Retinal pigment epithelial cell (primary cell): ENCODE data around the gene TREML4.

Experiments
- DNase-seq: peaks from one replicate; pipeline ENCODE4 v3.0.0-alpha.2; 2010; ENCODE audit warnings: low read depth
- H3K4me3 ChIP-seq: 2 replicates; pipeline ENCODE4 v1.5.1; 2011; ENCODE audit warnings: mild to moderate bottlenecking, low read length, control low read depth, moderate library complexity
- TF ChIP-seq, protein P1 (sequence below): conservative IDR thresholded peaks from 2 replicates; pipeline ENCODE4 v1.5.1; 2011; ENCODE audit warnings: low read depth, low read length, control low read depth, inconsistent platforms

Gene TREML4

DNA sequence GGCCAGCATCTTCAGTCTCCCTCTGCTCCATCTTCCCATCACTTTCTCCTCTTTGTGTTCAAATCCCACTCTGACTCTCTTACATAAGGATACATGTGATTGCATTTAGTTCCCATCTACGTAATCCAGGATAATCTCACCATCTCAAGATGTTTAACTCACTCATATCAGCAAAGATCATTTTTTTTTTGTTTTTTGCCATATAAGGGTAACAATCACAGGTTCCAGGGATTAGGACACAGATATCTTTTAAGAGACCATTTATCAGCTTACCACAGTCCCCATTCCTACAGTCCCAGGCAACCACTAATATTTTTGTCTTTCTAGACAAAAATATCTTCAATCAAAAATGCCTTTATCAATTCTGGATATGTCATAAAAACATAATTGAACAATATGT, 24.0 kb upstream of the TREML4 start:
- TF ChIP-seq, protein P1, sequence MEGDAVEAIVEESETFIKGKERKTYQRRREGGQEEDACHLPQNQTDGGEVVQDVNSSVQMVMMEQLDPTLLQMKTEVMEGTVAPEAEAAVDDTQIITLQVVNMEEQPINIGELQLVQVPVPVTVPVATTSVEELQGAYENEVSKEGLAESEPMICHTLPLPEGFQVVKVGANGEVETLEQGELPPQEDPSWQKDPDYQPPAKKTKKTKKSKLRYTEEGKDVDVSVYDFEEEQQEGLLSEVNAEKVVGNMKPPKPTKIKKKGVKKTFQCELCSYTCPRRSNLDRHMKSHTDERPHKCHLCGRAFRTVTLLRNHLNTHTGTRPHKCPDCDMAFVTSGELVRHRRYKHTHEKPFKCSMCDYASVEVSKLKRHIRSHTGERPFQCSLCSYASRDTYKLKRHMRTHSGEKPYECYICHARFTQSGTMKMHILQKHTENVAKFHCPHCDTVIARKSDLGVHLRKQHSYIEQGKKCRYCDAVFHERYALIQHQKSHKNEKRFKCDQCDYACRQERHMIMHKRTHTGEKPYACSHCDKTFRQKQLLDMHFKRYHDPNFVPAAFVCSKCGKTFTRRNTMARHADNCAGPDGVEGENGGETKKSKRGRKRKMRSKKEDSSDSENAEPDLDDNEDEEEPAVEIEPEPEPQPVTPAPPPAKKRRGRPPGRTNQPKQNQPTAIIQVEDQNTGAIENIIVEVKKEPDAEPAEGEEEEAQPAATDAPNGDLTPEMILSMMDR = no peak
- H3K4me3 ChIP-seq = no peak overlapping the region
- no peak for DNase-seq

DNA sequence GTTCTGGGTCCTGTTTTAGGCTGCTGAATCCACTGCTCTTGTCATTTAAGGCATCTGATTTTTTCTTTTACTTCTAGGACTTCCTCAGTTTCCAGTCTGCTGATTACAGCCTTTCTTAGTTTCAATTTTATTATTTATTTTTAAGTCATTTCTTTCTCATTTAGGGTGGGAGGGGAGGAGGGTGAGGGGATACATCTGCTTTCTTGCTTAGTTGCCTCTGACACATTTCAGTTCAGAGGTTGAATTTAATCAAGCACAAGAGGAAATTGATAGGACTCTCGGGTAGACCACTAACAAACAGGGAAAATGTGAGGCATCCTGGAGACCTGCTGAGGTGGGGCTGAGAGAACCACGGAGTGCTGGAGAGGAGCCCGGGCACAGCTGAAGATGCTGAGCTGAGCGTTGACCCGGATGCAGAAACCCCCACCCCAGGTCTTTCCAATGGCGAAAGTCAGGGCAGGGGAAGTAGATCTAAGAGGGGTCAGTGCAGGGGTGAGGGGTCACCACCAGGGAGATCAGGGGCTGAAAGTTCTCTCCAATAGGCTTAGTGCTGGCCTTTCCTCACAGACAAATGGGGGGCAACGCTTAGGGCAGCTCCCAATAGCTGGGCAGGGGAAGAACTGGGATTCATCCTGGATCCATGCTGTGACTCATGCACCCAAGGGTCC, 19.6 kb upstream of the TREML4 start:
- no peak overlapping the region for H3K4me3 ChIP-seq
- TF ChIP-seq, protein P1 = no peak
- no peak for DNase-seq

DNA sequence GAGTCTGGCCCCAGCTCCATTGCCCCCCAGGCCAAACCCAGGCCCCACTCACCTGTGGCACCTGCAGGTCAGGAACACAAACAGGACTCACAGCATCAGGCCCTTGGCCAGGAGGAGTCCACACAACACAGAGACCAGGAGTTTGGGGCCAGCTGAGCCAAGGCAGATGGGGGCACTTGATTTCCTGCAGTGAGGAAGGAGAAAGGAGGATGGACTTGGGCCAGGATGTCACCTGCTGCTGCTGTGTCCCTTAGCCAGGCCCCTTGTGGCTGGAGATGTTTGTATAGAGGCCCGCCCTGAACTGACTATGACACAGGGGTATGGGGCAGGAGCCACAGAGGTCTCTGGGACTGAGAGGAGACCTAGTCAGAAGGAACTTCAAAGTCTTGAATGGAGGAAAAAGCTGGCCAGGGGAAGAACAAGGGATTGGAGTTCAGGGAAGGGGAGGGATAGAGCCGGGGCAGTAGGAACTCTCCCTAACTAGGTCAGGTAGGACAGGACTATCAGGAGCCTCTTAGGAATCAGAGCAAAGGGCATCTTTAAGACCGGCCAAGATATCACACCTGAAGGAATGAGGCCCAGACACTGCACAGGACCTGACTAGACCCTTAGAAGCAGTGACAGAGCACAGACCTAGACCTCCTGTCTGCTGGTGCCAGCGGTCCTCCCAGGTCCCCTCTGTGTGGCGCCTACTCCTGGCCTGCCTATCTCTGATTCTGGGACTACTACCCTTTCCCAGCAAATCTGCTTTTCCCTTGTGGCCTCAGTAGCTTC, 18.4 kb upstream of the TREML4 start:
- no peak overlapping the region for H3K4me3 ChIP-seq
- TF ChIP-seq, protein P1 = no peak
- no peak for DNase-seq

DNA sequence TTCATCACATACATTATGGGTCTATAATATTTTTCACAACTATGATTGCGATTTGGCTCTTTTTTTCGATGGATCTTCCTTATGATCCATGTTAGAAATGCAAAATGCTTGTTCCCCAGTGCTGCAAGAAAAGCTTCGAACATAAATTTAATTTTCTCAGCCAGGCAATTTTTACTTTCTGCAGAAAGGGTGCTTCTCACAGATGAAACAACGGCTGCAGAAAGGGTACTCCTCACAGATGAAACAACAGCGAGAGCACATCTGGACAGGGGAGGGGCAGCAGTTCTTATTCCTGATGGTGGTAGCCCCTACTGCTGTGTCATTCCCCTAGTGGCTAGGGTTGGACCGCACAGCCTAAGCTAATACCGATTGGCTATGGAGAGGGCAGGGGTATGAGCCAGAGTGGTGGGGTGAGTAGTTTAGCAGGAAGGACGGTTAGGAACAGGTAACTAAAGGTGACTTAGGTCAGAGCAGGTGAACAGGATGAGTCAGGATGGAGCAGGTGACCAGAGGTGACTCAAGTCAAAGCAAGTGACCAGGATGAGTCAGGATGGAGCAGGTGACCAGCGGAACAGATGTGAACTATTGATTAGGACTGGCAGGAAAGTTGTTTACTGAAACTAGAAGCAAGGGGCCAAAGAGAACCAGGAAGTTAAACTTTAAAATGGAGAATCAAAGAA, 13.4 kb upstream of the TREML4 start:
- TF ChIP-seq, protein P1 = no peak
- no peak for DNase-seq
- no peak overlapping the region for H3K4me3 ChIP-seq

DNA sequence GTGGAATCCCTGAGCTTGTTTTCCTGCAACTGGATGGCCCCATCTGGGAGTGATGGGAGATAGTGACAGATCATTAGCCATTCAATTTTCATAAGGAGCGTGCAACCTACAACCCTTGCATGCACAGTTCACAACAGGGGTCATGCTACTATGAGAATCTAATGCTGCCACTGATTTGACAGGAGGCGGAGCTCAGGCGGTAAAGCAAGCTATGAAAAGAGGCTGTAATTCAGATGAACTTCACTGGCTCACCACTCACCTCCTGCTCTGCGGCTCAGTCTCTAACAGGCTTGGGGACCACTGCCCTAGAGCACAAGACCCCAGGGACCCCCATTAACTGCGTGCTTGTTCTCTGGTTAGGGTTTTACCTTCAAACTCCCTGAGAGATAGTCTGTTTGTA, 12.4 kb upstream of the TREML4 start:
- H3K4me3 ChIP-seq = no peak overlapping the region
- TF ChIP-seq, protein P1 = no peak
- no peak for DNase-seq

DNA sequence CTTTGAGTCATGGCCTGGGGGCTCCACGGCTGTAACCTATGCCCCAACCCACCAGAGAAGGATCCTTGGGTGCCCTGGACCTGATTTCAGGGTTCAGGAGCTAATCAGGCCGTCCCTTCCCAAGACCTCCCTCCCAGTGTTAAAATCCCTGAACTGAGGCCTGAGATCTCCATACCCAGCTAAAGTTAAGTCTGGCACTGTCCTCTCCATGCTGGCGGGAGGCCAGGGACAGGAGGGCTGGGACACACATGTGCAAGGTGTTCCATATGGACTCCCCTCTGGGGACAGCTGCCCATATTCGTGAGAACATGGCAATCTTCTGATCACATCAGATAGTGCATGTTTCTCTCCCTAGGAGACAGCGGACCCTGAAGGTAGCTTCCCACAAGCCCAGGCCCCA, 11.5 kb upstream of the TREML4 start:
- H3K4me3 ChIP-seq = no peak overlapping the region
- TF ChIP-seq, protein P1 = no peak
- DNase-seq = no peak
